GM23338 (cell line): ENCODE results near the gene EFNB2. TPM values are rescaled to one million over a fixed set of nuclear protein-coding genes. Genes with fewer than 3 reads are reported as not detected.

Experiments used
- ATAC-seq: fragments of 200-7000 bp; cut with Tn5 transposase; 3 replicates; pipeline ENCODE4 v1.9.1; 2020
- DNase-seq: peaks from one replicate; pipeline ENCODE4 v3.0.0-alpha.2; 2015; ENCODE audit warnings: low spot score
- H2AFZ ChIP-seq: fragments of 200-600 bp; sonication (generic); 2 replicates; pipeline ENCODE4 v1.8.0; 2016; ENCODE audit warnings: antibody characterized with exemption, mild to moderate bottlenecking, moderate library complexity
- H3F3A ChIP-seq: fragments of 200-600 bp; sonication (generic); replicated peaks from 2 replicates; pipeline ENCODE4 v1.8.0; 2017; ENCODE audit warnings: antibody characterized with exemption, mixed run types, low read depth
- H3K27ac ChIP-seq: fragments of 200-600 bp; sonication (generic); 2 replicates; pipeline ENCODE4 v1.6.1; 2016; ENCODE audit warnings: low read depth
- H3K27me3 ChIP-seq: fragments of 200-600 bp; sonication (generic); 2 replicates; pipeline ENCODE4 v1.8.0; 2016; ENCODE audit warnings: mild to moderate bottlenecking, mixed run types, moderate library complexity; ENCODE audit not compliant: insufficient read depth
- H3K36me3 ChIP-seq: fragments of 200-600 bp; sonication (generic); 2 replicates; pipeline ENCODE4 v1.8.0; 2016; ENCODE audit warnings: mild to moderate bottlenecking; ENCODE audit not compliant: insufficient read depth
- H3K4me1 ChIP-seq: fragments of 200-600 bp; sonication (generic); 2 replicates; pipeline ENCODE4 v1.8.0; 2016; ENCODE audit warnings: mild to moderate bottlenecking, moderate library complexity; ENCODE audit not compliant: insufficient read depth
- H3K4me2 ChIP-seq: fragments of 200-600 bp; sonication (generic); 2 replicates; pipeline ENCODE4 v1.7.1; 2017; ENCODE audit warnings: mixed run types
- H3K4me3 ChIP-seq: fragments of 200-600 bp; sonication (generic); 2 replicates; pipeline ENCODE4 v1.6.1; 2016; ENCODE audit warnings: mixed run types
- H3K79me2 ChIP-seq: fragments of 200-600 bp; sonication (generic); replicated peaks from 2 replicates; pipeline ENCODE4 v1.8.0; 2017; ENCODE audit warnings: mild to moderate bottlenecking; ENCODE audit not compliant: insufficient read depth
- H3K9me2 ChIP-seq: fragments of 200-600 bp; sonication (generic); 2 replicates; pipeline ENCODE4 v1.8.0; 2017; ENCODE audit not compliant: insufficient read depth
- H4K20me1 ChIP-seq: fragments of 200-600 bp; sonication (generic); replicated peaks from 2 replicates; pipeline ENCODE4 v1.8.0; 2017; ENCODE audit warnings: mild to moderate bottlenecking; ENCODE audit not compliant: insufficient read depth
- H3K27ac Mint-ChIP-seq: 2 replicates; pipeline ENCODE4 v1.8.0; 2020; ENCODE audit warnings: inconsistent platforms, mild to moderate bottlenecking, moderate library complexity, mixed read lengths
- H3K27me3 Mint-ChIP-seq: 3 replicates; pipeline ENCODE4 v1.8.0; 2022; ENCODE audit warnings: low read depth, mild to moderate bottlenecking, moderate library complexity, mixed read lengths, inconsistent platforms; ENCODE audit not compliant: insufficient read depth, poor library complexity
- H3K36me3 Mint-ChIP-seq: 3 replicates; pipeline ENCODE4 v1.8.0; 2021; ENCODE audit warnings: low read depth, mild to moderate bottlenecking, inconsistent platforms, moderate library complexity, mixed read lengths
- H3K4me1 Mint-ChIP-seq: 3 replicates; pipeline ENCODE4 v1.8.0; 2020; ENCODE audit warnings: mild to moderate bottlenecking, inconsistent platforms, mixed read lengths
- H3K4me3 Mint-ChIP-seq: 3 replicates; pipeline ENCODE4 v1.8.0; 2021; ENCODE audit warnings: moderate library complexity, mild to moderate bottlenecking, inconsistent platforms, mixed read lengths
- H3K9me3 Mint-ChIP-seq: 3 replicates; pipeline ENCODE4 v1.8.0; 2020; ENCODE audit warnings: moderate library complexity, mild to moderate bottlenecking, inconsistent platforms, mixed read lengths
- CREB1 ChIP-seq: fragments of 250-450 bp; sonication (Bioruptor Pico); IDR thresholded peaks from 2 replicates; pipeline ENCODE4 v1.5.0; 2020; ENCODE audit warnings: low read depth, mild to moderate bottlenecking, moderate library complexity
- CTCF ChIP-seq, 2 experiments: fragments of 200-600 bp in 1 of 2; sonication (generic) in 1 of 2; conservative IDR thresholded peaks; 2 replicates each; pipeline versions ENCODE4 v1.5.1 to v1.6.1; 2016 to 2017; ENCODE audit warnings: antibody characterized with exemption in 2 of 2, low read depth in 2 of 2, mild to moderate bottlenecking in 2 of 2, moderate library complexity in 1 of 2
- JUNB ChIP-seq: IDR thresholded peaks from one replicate; pipeline ENCODE4 v1.6.1; 2016; ENCODE audit warnings: antibody characterized with exemption; ENCODE audit not compliant: unreplicated experiment
- POLR2AphosphoS5 ChIP-seq: IDR thresholded peaks from 2 replicates; pipeline ENCODE4 v1.6.1; 2016; ENCODE audit warnings: antibody characterized with exemption, low read depth
- ZNF114 ChIP-seq: fragments of 250-450 bp; sonication (Bioruptor Pico); IDR thresholded peaks from 2 replicates; pipeline ENCODE4 v1.5.0; 2020; ENCODE audit warnings: mild to moderate bottlenecking, moderate library complexity
- ZNF462 ChIP-seq: fragments of 250-450 bp; sonication (Bioruptor Pico); IDR thresholded peaks from 2 replicates; pipeline ENCODE4 v1.5.0; 2020; ENCODE audit warnings: mild to moderate bottlenecking, moderate library complexity
- polyA plus RNA-seq: library from polyadenylated mRNA; unstranded; fragments of >200 nt; fragmentation: Nextera tagmentation; extraction: Ambion mirVana; gene quantifications from 2 replicates; pipeline ENCODE4 v1.2.1, GENCODE V29; 2016
- total RNA-seq: library from RNA; depleted of rRNA; stranded (reverse); fragments of >200 nt; shearing (Covaris generic); gene quantifications from 2 replicates; pipeline ENCODE4 v1.2.3, GENCODE V29; 2014

Gene EFNB2
- total and polyA plus RNA-seq, 2 experiments from 2014 or later = 5.7 to 10.9 TPM

DNA sequence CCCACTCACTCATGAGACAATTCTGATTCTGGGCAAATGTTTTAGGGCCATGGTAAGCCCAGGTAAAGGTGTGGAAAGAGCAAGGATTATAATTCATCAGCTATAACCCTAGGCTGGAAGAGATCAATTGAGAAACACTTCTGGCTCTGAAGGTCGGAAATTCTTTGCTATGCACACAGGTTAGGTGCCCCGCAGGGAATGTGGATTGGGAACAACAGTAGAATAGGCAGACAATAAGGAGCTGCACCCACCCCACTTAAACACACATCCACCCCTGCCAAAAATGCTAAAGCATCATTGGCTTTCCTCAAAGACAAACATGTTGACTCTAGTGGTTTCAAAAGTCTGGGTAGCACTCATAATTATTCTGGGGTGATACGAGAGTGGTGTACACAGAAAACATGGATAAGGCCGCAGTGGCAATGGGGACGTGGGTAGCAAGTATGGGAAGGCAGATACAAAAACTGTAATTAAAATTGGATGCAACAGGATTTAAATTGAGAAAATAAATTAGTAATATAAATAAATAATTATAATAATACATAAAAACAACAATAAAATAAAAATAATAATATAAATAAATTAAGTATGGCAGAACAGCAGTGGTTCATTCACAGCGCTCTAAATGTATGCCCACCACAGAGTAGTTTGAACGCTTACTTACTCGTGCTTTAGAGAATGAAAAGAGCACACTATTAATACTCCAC, 8.6 kb downstream of the EFNB2 start (continued):
- TF ChIP-seq CTCF (conservative IDR thresholded peaks at IDR 0.05; ENCODE audit: low read depth in 2 of 2) = no peak

- H3K4me3 Mint-ChIP-seq = no peak overlapping the region
- H3K36me3 Mint-ChIP-seq = no peaks in the 10 kb centered on the region
- peaks cover 90% of the 10 kb centered on the region for H3K79me2 ChIP-seq
- ATAC-seq (peak; percentile 11; the same call in 2 of the 3 replicates), DNase-seq (peak; percentile 53)
- H3K4me3 ChIP-seq = no peak overlapping the region
- H3K27ac Mint-ChIP-seq = no peak overlapping the region
- H3K4me1 Mint-ChIP-seq = peaks cover 93% of the 10 kb centered on the region
- peaks cover 84% of the 10 kb centered on the region for H3K4me1 ChIP-seq
- peak overlapping the region; percentile 63 for H3K4me2 ChIP-seq
- no peaks in the 10 kb centered on the region for H3F3A ChIP-seq
- 0 out of 2 replicates have a peak, but pooled peaks cover 4% of the 10 kb centered on the region for H3K27me3 ChIP-seq
- H4K20me1 ChIP-seq = peaks cover 9% of the 10 kb centered on the region
- no peak overlapping the region for H3K27ac ChIP-seq
- no peaks in the 10 kb centered on the region for H3K9me2 ChIP-seq
- TF ChIP-seq ZNF114 (CRISPR knock-in tag) = no peak
- no peak for TF ChIP-seq CREB1 (CRISPR knock-in tag)
- TF ChIP-seq POLR2AphosphoS5 = no peak
- no peak for TF ChIP-seq JUNB
- TF ChIP-seq ZNF462 (CRISPR knock-in tag) = no peak
- no peaks in the 10 kb centered on the region for H3K36me3 ChIP-seq
- H3K9me3 Mint-ChIP-seq = no peaks in the 10 kb centered on the region
- H2AFZ ChIP-seq = no peak overlapping the region
- H3K27me3 Mint-ChIP-seq = no peaks in the 10 kb centered on the region
These were observed 9.6 kb downstream of the EFNB2 start for GRCh38 chr13:106525865-106526264.
